Left ventricle myocardium inferior (tissue), 1 donor: Measurements from ENCODE around the gene SST. TPM values are rescaled to one million over a fixed set of nuclear protein-coding genes. Genes with fewer than 3 reads are reported as not detected.
A peak's percentile ranks its signal among the peaks of the same experiment; 100 is the strongest.

ENCODE experiments used
- DNase-seq: peaks from one replicate; pipeline ENCODE4 v3.0.0-alpha.2; 2020
- H3K27ac ChIP-seq: fragments of 200-600 bp; replicated peaks from 2 replicates; pipeline ENCODE4 v1.8.0; 2021
- H3K27me3 ChIP-seq: fragments of 200-600 bp; 2 replicates; pipeline ENCODE4 v1.8.0; 2021; ENCODE audit warnings: low read depth
- H3K36me3 ChIP-seq: fragments of 200-600 bp; 2 replicates; pipeline ENCODE4 v1.8.0; 2021
- H3K4me1 ChIP-seq: fragments of 200-600 bp; 2 replicates; pipeline ENCODE4 v1.8.0; 2021
- H3K4me3 ChIP-seq: fragments of 200-600 bp; 2 replicates; pipeline ENCODE4 v1.8.0; 2021; ENCODE audit warnings: mild to moderate bottlenecking, moderate library complexity
- H3K9me3 ChIP-seq: fragments of 200-600 bp; replicated peaks from 2 replicates; pipeline ENCODE4 v1.8.0; 2021
- CTCF ChIP-seq: fragments of 200-600 bp; IDR thresholded peaks from 2 replicates; pipeline ENCODE4 v1.8.0; 2021; ENCODE audit warnings: antibody characterized with exemption, mild to moderate bottlenecking, borderline replicate concordance
- intact Hi-C: fragments of 100-400 bp; cut with micrococcal nuclease; formaldehyde crosslinking; loops from one replicate; pipeline ENCODE4 v1.11.0; 2022
- total RNA-seq: library from RNA; stranded (reverse); fragmentation: NEBNext Ultra II Directional; extraction: Animal tissue kit (Norgen Biotek cat#: 25700); gene quantifications from one replicate; pipeline ENCODE4 v1.2.1, GENCODE V29; 2021
- donor health status: DM: no; HTN: yes; CAD: no; lungs with severe emphysema.

SST gene
- total RNA-seq, 1 donor from 2014 or later = not detected

DNA sequence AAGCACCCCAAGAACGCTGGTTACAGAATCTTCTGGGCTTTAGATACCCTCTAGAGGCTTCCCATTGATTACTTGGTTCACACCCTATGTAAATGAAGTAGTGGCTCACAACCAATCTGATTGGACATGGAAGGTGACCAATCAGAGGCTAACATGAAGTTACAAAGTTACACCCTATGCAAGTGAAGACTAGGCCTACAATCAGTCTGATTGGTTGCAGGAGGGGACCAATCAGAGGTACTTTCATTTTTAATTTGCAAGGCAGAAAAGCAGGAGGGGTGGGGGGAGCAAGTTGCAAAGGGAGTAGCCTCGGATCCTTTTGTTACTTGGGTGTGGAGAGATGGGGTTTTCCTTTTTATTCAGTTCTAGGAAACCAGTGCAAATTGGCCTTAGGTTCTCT is 43.3 kb upstream of the SST start:
- H3K4me3 ChIP-seq = no peak overlapping the region
- no peak for TF ChIP-seq CTCF
- H3K4me1 ChIP-seq = peaks cover 8% of the 10 kb centered on the region
- intact Hi-C loops = no loop called here
- no peaks in the 10 kb centered on the region for H3K27me3 ChIP-seq
- no peak for DNase-seq
- no peaks in the 10 kb centered on the region for H3K36me3 ChIP-seq
- H3K9me3 ChIP-seq = no peaks in the 10 kb centered on the region
- peak overlapping the region; percentile 12 for H3K27ac ChIP-seq

- intact Hi-C loops = no loop called here
- no peak overlapping the region for H3K4me3 ChIP-seq
- no peak overlapping the region for H3K27ac ChIP-seq
- peaks cover 19% of the 10 kb centered on the region for H3K4me1 ChIP-seq
- TF ChIP-seq CTCF = no peak
- H3K27me3 ChIP-seq = no peaks in the 10 kb centered on the region
- DNase-seq = no peak
- no peaks in the 10 kb centered on the region for H3K36me3 ChIP-seq
- no peaks in the 10 kb centered on the region for H3K9me3 ChIP-seq
Observed at GRCh38 chr3:187709155-187709554, 39.0 kb upstream of the SST start.

GRCh38 chr3:187708696-187709095 is 38.5 kb upstream of the SST start:
- Histone ChIP-seq H3K9me3 (no peaks in the 10 kb centered on the region), H3K4me1 (peaks cover 15% of the 10 kb centered on the region), H3K27me3 (no peaks in the 10 kb centered on the region), H3K36me3 (no peaks in the 10 kb centered on the region), H3K4me3 (no peak overlapping the region), H3K27ac (no peak overlapping the region)
- no peak for DNase-seq
- TF ChIP-seq CTCF = no peak
- intact Hi-C loops = no loop called here

- peak; percentile 39 for DNase-seq
Observed at GRCh38 chr3:187706971-187707370, 36.8 kb upstream of the SST start.

DNA sequence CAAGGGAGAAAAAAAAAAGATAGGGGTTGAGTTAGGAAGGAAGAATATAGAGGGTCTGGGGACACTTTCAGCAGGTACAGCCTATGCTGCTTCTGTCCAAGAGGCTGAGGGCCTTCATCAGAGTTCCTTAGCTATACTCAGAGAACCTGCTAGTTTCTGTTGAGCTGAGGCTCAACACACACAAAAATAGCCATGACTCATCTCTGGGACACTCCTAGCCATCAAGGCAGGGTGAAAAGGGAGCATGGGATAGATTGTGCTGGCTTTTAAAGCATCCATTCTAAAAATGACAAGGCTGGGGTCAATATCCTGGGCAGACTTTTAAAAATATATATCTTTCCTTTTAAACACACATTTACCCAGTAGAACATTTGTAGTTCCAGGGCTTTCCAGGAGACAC is 35.0 kb upstream of the SST start:
- Histone ChIP-seq H3K4me1 (peaks cover 13% of the 10 kb centered on the region), H3K36me3 (no peaks in the 10 kb centered on the region), H3K27ac (peak overlapping the region; percentile 55), H3K27me3 (no peaks in the 10 kb centered on the region), H3K4me3 (no peak overlapping the region), H3K9me3 (no peaks in the 10 kb centered on the region)
- no peak for TF ChIP-seq CTCF
- intact Hi-C loops = no loop called here
- DNase-seq = no peak

More at GRCh38 chr3:187706971-187707370, 36.8 kb upstream of the SST start:
- H3K36me3 ChIP-seq = no peaks in the 10 kb centered on the region
- H3K4me3 ChIP-seq = no peak overlapping the region
- no peaks in the 10 kb centered on the region for H3K27me3 ChIP-seq
- no peak for TF ChIP-seq CTCF
- peaks cover 13% of the 10 kb centered on the region for H3K4me1 ChIP-seq
- no peaks in the 10 kb centered on the region for H3K9me3 ChIP-seq
- no peak overlapping the region for H3K27ac ChIP-seq
- intact Hi-C loops = no loop called here
